Astrocyte of the cerebellum (primary cell): Measurements from ENCODE around the gene COL4A3.
"Not testable (repeated sequence)": the region's sequence is repeated elsewhere in the genome, so short reads cannot be mapped to it uniquely, and the experiment has no call there.

Source experiments
- DNase-seq: peaks from one replicate; pipeline ENCODE4 v3.0.0-alpha.2; 2011; ENCODE audit warnings: low read depth
- H3K4me3 ChIP-seq: 2 replicates; pipeline ENCODE4 v1.5.1; 2011; ENCODE audit warnings: mild to moderate bottlenecking, low read depth, low read length, moderate library complexity
- CTCF ChIP-seq: IDR thresholded peaks from 2 replicates; pipeline ENCODE4 v1.5.1; 2012; ENCODE audit warnings: low read length, low read depth, moderate library complexity, mild to moderate bottlenecking; ENCODE audit errors: missing control alignments
- in situ Hi-C: cut with HindIII; loops from 2 replicates; pipeline ENCODE4 v1.10.0; 2017; ENCODE audit warnings: low sequenced_read_pairs

The COL4A3 gene

GRCh38 chr2:227153758-227154486 lies 10.5 kb upstream of the COL4A3 start:
- no peak overlapping the region for H3K4me3 ChIP-seq
- no peak for TF ChIP-seq CTCF
- DNase-seq, result no peak
- in situ Hi-C loops, result no loop called here

- no peak for TF ChIP-seq CTCF
- in situ Hi-C loops, result no loop called here
- H3K4me3 ChIP-seq, result no peak overlapping the region
- DNase-seq, result peak; percentile 19
Observed at GRCh38 chr2:227154986-227155774, 9.2 kb upstream of the COL4A3 start.

- in situ Hi-C loops, result no loop called here
- DNase-seq, result no peak
- H3K4me3 ChIP-seq, result no peak overlapping the region
- no peak for TF ChIP-seq CTCF
Observed at GRCh38 chr2:227160164-227160563, 4.3 kb upstream of the COL4A3 start.

GRCh38 chr2:227161947-227162346 lies 2.5 kb upstream of the COL4A3 start:
- DNase-seq, result no peak
- no peak overlapping the region for H3K4me3 ChIP-seq
- TF ChIP-seq CTCF, result no peak
- in situ Hi-C loops, result no loop called here

GRCh38 chr2:227163485-227163997 lies 883 bp upstream of the COL4A3 start:
- peak overlapping the region; percentile 48 for H3K4me3 ChIP-seq
- in situ Hi-C loops, result no loop called here
- DNase-seq, result no peak
- TF ChIP-seq CTCF, result no peak

GRCh38 chr2:227164763-227165291 lies 403 bp downstream of the COL4A3 start:
- DNase-seq, result no peak
- TF ChIP-seq CTCF, result no peak
- H3K4me3 ChIP-seq, result peak overlapping the region; percentile 48

GRCh38 chr2:227171779-227172178 lies 7.4 kb downstream of the COL4A3 start:
- DNase-seq, H3K4me3 ChIP-seq, in situ Hi-C loops: not testable (repeated sequence)

More at GRCh38 chr2:227164763-227165291, 403 bp downstream of the COL4A3 start:
- in situ Hi-C loops, result no loop called here
